Heart left ventricle (tissue), 16 donors: ENCODE data around the gene RIC8A. TPM values are rescaled to one million over a fixed set of nuclear protein-coding genes. Genes with fewer than 3 reads are reported as not detected.

Source experiments
- ATAC-seq, 4 donors: fragments of 200-7000 bp; cut with Tn5 transposase; one replicate each; pipeline ENCODE4 v1.9.1; 2020 to 2022; ENCODE audit warnings: moderate library complexity in 4 of 4, mild to moderate bottlenecking in 3 of 4, moderate number of reproducible peaks in 1 of 4
- DNase-seq, 5 donors: peaks; one replicate each; pipeline ENCODE4 v3.0.0-alpha.2; 2020
- H3K27ac ChIP-seq, 12 donors: fragments of 200-600 bp; sonication (generic) in 4 of 12; one replicate each; pipeline versions ENCODE4 v1.5.0 to v1.8.0; 2016 to 2022; ENCODE audit warnings: mild to moderate bottlenecking in 2 of 12
- H3K27me3 ChIP-seq, 9 donors: fragments of 200-600 bp; sonication (generic) in 2 of 9; one replicate each; pipeline versions ENCODE4 v1.5.1 to v1.8.0; 2016 to 2022; ENCODE audit warnings: mild to moderate bottlenecking in 3 of 9
- H3K36me3 ChIP-seq, 9 donors: fragments of 200-600 bp; sonication (generic) in 2 of 9; one replicate each; pipeline versions ENCODE4 v1.5.0 to v1.8.0; 2018 to 2022; ENCODE audit warnings: mild to moderate bottlenecking in 2 of 9
- H3K4me1 ChIP-seq, 12 donors: fragments of 200-600 bp; sonication (generic) in 4 of 12; one replicate each; pipeline versions ENCODE4 v1.5.0 to v1.8.0; 2016 to 2022; ENCODE audit warnings: mild to moderate bottlenecking in 3 of 12
- H3K4me3 ChIP-seq, 12 donors: fragments of 200-600 bp; sonication (generic) in 4 of 12; one replicate each; pipeline versions ENCODE4 v1.5.0 to v1.8.0; 2017 to 2022; ENCODE audit warnings: mild to moderate bottlenecking in 9 of 12, moderate library complexity in 4 of 12
- H3K9me3 ChIP-seq, 12 donors: fragments of 200-600 bp; sonication (generic) in 4 of 12; one replicate each; pipeline versions ENCODE4 v1.5.0 to v1.8.0; 2016 to 2022; ENCODE audit warnings: mild to moderate bottlenecking in 1 of 12
- POLR2A ChIP-seq, 2 donors: fragments of 450-650 bp; IDR thresholded peaks; one replicate each; pipeline ENCODE4 v1.6.1; 2017; ENCODE audit warnings: antibody characterized with exemption in 2 of 2, mild to moderate bottlenecking in 2 of 2, moderate library complexity in 2 of 2
- WGBS, 4 donors: extraction: QIAGEN DNeasy Blood & Tissue Kit in 2 of 4; methylation state at CpG; one replicate each; pipeline versions ENCODE4 v1.1.5 to v1.1.7; 2013 to 2018; 5-methylcytosine and 5-hydroxymethylcytosine counted together
- intact Hi-C, 10 donors: fragments of 100-400 bp; cut with DNase I; formaldehyde crosslinking; loops; one replicate each; pipeline versions ENCODE4 v1.11.1 to v1.14.2; 2022
- polyA plus RNA-seq, 2 donors: library from polyadenylated mRNA; stranded (reverse); fragments of 200-250 nt; gene quantifications; one replicate each; pipeline ENCODE4 v1.2.3, GENCODE V29; 2013
- total RNA-seq, 9 donors: library from RNA; depleted of rRNA in 2 of 9; stranded (reverse); fragments of >200 nt in 2 of 9; fragmentation: NEBNext Ultra II Directional in 3 of 9; extraction: Animal tissue kit (Norgen Biotek cat#: 25700) in 3 of 9; gene quantifications; one replicate each; pipeline versions ENCODE4 v1.1.0 to v1.2.4, GENCODE V29; 2016 to 2023
- TF ChIP-seq, protein P1 (sequence below), 12 donors: fragments of 200-600 bp; sonication (generic) in 4 of 12; IDR thresholded peaks; one replicate each; pipeline versions ENCODE4 v1.5.0 to v1.8.0; 2018 to 2022; ENCODE audit warnings: antibody characterized with exemption in 12 of 12, mild to moderate bottlenecking in 5 of 12
- donor health status: ischemic (EF 13 %, LVEDD 7.1; RV severe dilation, severe dysfunction).
- donor health status: healthy with polysubstance abuse.
- donor health status: DM: no; HTN: yes; CAD: no.
- donor health status: DM: no; HTN: no; CAD: no.
- donor health status: ischemic (EF 25% LVEDD 6.9; RV normal size, moderate dysfunction).
- donor health status: ischemic (EF 25% LVEDD 5.7; RV mildly dilated, moderate dysfunction).
- donor health status: healthy.
- donor health status: DM: yes; HTN: yes; CAD: no.
- donor health status: ischemic (EF 35%, LVEDD 5.7; RV mildly dilated, moderate dysfunction).
- donor health status: nonischemic (EF 11% LVEDD 7.7; RV severe dilation, severe dysfunction).
- donor health status: DM: yes; HTN: yes; CAD: no.
- donor health status: PGD.
- donor health status: ischemic (EF 29% LVEDD 5.4; RV normal size, mild dysfunction).
- donor health status: nonischemic (EF 23%, LVEDD 6.1; RV moderate dilation, normal function).

The RIC8A gene
- total and polyA plus RNA-seq, 11 donors = 32.7 to 99.5 (median 74.3) TPM

DNA sequence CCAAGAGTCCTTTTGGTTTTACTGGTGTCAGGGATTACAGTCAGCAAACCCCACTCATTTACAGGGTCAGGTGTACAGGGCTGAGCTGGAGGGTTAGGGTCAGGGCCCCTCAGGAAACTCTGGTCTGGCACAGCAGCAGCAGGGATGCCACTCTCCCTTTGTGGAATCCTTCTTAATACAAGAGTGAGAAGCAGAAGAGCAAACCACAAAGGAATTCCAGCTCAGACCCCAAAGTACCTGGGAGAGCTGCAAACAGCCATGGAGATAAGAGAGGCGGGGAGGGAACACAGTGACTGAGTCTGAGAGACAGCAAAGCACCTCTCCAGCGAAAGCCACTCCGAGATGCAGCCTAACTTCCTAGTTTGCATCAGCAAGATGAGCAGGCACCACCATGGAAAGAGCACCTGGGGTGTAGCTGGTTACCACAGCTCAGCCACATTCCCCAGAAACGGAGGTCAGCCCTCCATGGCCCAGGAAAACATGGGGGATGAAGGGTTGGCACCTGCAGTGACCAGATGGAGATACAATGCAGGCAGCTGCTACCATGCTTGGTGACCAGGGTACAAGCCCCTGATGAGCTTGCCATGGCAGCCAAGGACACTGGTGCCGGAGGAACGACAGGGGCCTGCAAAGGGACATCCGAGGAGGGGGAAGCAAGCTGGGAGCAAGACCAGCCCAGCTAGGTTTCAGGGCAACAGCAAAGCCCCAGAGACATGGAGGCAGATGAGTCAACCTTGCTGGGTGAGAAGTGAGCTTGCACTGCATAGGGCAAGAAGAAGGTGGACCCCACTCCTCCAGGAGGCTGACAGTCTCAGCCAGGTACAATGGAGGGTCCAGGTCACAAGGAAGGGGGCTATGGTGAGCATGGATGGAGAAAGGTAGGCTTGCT, 4.2 kb upstream of the RIC8A start:
- intact Hi-C loops = loop anchor here in 5 of 10 donors (5.0 to 10.0 kb wide), 6 partner anchors 92 to 312 kb away; partner anchors contain the start of genes B4GALNT4 (in 2 of the 5), IFITM5 (in 1 of the 5), PTDSS2 (in 1 of the 5) and RNH1 (in 1 of the 5)
- H3K9me3 ChIP-seq = no peaks in the 10 kb centered on the region
- H3K4me3 ChIP-seq = no peak overlapping the region
- no peaks in the 10 kb centered on the region for H3K27me3 ChIP-seq
- ATAC-seq (no peak), DNase-seq (no peak)
- TF ChIP-seq, protein P1, sequence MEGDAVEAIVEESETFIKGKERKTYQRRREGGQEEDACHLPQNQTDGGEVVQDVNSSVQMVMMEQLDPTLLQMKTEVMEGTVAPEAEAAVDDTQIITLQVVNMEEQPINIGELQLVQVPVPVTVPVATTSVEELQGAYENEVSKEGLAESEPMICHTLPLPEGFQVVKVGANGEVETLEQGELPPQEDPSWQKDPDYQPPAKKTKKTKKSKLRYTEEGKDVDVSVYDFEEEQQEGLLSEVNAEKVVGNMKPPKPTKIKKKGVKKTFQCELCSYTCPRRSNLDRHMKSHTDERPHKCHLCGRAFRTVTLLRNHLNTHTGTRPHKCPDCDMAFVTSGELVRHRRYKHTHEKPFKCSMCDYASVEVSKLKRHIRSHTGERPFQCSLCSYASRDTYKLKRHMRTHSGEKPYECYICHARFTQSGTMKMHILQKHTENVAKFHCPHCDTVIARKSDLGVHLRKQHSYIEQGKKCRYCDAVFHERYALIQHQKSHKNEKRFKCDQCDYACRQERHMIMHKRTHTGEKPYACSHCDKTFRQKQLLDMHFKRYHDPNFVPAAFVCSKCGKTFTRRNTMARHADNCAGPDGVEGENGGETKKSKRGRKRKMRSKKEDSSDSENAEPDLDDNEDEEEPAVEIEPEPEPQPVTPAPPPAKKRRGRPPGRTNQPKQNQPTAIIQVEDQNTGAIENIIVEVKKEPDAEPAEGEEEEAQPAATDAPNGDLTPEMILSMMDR (IDR thresholded peaks at IDR 0.05) = no peak
- no peak for TF ChIP-seq POLR2A (IDR thresholded peaks at IDR 0.05)
- 83 to 90% (median 88%) methylated on average over 4 to 7 of the region's 7 CpGs for WGBS, 4 donors
- no peak overlapping the region for H3K27ac ChIP-seq
- peaks cover 5 to 52% (median 18%) of the 10 kb centered on the region in 12 donors for H3K4me1 ChIP-seq
- peaks cover 0 to 56% (median 43%) of the 10 kb centered on the region in 9 donors for H3K36me3 ChIP-seq

DNA sequence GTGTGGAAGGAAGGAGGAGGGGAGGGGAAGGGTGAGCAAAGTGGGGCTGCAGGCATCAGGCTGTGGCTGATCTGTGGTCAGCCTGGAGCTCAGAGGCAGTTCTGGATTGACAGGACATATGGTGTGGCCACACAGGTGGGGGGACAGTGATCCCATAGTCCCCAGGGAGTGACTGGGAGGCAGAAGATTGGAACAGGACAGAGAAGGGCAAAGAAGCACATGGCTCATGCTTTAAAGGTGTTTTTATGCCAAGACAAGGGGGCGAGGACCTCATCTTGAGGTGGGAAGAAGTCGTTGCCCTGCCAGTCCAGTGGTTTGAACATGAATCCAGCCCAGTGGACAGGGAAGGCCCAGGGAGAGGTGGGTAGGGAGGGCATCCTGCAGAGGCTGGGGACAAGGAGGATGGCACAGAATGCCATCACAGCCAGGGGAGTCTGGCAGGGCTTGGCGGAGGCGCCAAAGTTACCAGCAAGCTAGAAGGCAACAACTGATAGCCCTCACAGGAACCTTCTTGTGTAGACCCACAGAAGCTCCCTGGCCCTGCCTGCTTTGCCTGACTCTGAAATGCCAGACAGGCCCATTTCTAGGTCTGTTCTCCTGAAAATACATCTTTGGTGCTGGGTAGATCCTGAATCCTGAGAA, 3.4 kb upstream of the RIC8A start:
- H3K27me3 ChIP-seq = no peaks in the 10 kb centered on the region
- intact Hi-C loops = loop anchor here in 5 of 10 donors (5.0 to 10.0 kb wide), 6 partner anchors 91 to 311 kb away; partner anchors contain the start of genes B4GALNT4 (in 2 of the 5), IFITM5 (in 1 of the 5), PTDSS2 (in 1 of the 5) and RNH1 (in 1 of the 5)
- TF ChIP-seq, protein P1 (IDR thresholded peaks at IDR 0.05) = no peak
- TF ChIP-seq POLR2A (IDR thresholded peaks at IDR 0.05) = no peak
- ATAC-seq (no peak), DNase-seq (no peak)
- no peak overlapping the region for H3K27ac ChIP-seq
- H3K36me3 ChIP-seq = peaks cover 0 to 56% (median 43%) of the 10 kb centered on the region in 9 donors
- no peaks in the 10 kb centered on the region for H3K9me3 ChIP-seq
- 90 to 98% (median 94%) methylated on average over 4 of the region's 4 CpGs for WGBS, 4 donors
- no peak overlapping the region for H3K4me3 ChIP-seq
- peaks cover 6 to 53% (median 19%) of the 10 kb centered on the region in 12 donors for H3K4me1 ChIP-seq

DNA sequence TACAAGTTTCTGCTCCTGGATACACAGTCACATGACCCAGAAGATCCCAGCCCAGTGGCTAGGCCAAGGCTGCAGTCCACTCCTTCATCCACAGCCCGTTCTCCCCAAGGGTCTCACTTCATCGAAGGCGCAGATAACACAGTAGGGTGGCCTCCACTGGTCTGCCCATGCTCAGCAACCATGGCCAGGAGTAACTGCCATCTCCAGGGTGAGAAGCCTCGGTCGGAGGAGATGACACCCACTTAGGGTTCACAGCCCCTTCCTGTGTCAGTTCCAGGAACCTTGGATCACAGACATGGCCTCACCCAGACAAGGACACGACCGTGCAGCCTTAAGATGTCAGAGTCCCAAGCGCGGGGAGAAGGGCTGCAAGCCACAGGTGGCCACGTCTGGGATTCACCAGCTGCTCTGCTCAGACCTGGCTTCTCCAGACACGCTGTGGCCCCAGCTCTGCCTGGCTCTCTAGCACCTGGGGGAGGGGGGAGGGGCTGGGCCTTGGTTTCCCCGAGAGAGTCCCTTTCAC, 2.9 kb upstream of the RIC8A start:
- Histone ChIP-seq H3K36me3 (peaks cover 0 to 57% (median 47%) of the 10 kb centered on the region in 9 donors), H3K9me3 (no peaks in the 10 kb centered on the region), H3K4me1 (peaks cover 12 to 58% (median 24%) of the 10 kb centered on the region in 12 donors), H3K4me3 (no peak overlapping the region), H3K27ac (no peak overlapping the region), H3K27me3 (no peaks in the 10 kb centered on the region)
- DNase-seq = no peak
- 81 to 88% (median 85%) methylated on average over 5 to 12 of the region's 12 CpGs for WGBS, 4 donors
- intact Hi-C loops = loop anchor here in 9 of 10 donors (5.0 to 10.0 kb wide), 11 partner anchors 90 to 310 kb away; partner anchors contain the start of genes PTDSS2 (in 3 of the 9), RNH1 (in 3 of the 9), B4GALNT4 (in 2 of the 9) and IFITM2 (in 2 of the 9)
- TF ChIP-seq, protein P1 (IDR thresholded peaks at IDR 0.05) = no peak
- no peak for TF ChIP-seq POLR2A (IDR thresholded peaks at IDR 0.05)
- ATAC-seq = no peak
